HepG2 (cell line): ENCODE results near the gene ZFAND3. TPM values are rescaled to one million over a fixed set of nuclear protein-coding genes. Genes with fewer than 3 reads are reported as not detected.

Source experiments
- ASH2L ChIP-seq: fragments of 300-600, 200-600 bp; sonication (generic); IDR thresholded peaks from 2 replicates; pipeline ENCODE4 v1.7.0; 2017; ENCODE audit warnings: low read depth, mild to moderate bottlenecking, moderate library complexity, mixed read lengths, low read length; ENCODE audit not compliant: insufficient read length
- BHLHE40 ChIP-seq: IDR thresholded peaks from 2 replicates; pipeline ENCODE4 v1.6.1; 2011; ENCODE audit warnings: low read length, improper control_type of control experiment
- CENPT ChIP-seq: sonication (generic); formaldehyde crosslinking; IDR thresholded peaks from 2 replicates; pipeline ENCODE4 v1.8.0; 2022; ENCODE audit warnings: low read depth, mild to moderate bottlenecking, moderate library complexity, missing genetic modification reagents
- FOXA1 ChIP-seq, 2 experiments: fragments of 450-650 bp in 1 of 2; sonication (generic) in 1 of 2; formaldehyde crosslinking in 1 of 2; IDR thresholded peaks; 2 replicates each; pipeline versions ENCODE4 v1.4.0 to v1.6.1; 2016 to 2020; ENCODE audit warnings: missing genetic modification reagents in 1 of 2
- HMG20A ChIP-seq: IDR thresholded peaks from 2 replicates; pipeline ENCODE4 v1.6.1; 2016; ENCODE audit warnings: borderline replicate concordance
- ISL2 ChIP-seq: sonication (generic); formaldehyde crosslinking; IDR thresholded peaks from 2 replicates; pipeline ENCODE4 v1.5.0; 2020; ENCODE audit warnings: missing genetic modification reagents
- NAIF1 ChIP-seq: sonication (generic); formaldehyde crosslinking; IDR thresholded peaks from 2 replicates; pipeline ENCODE4 v1.5.0; 2020; ENCODE audit warnings: mild to moderate bottlenecking, missing genetic modification reagents, borderline replicate concordance
- PLRG1 ChIP-seq: fragments of 450-650 bp; conservative IDR thresholded peaks from 2 replicates; pipeline ENCODE4 v1.6.1; 2016
- POGZ ChIP-seq: sonication (generic); formaldehyde crosslinking; IDR thresholded peaks from 2 replicates; pipeline ENCODE4 v1.4.0; 2020; ENCODE audit warnings: mild to moderate bottlenecking, missing genetic modification reagents
- PRMT3 ChIP-seq: sonication (generic); formaldehyde crosslinking; IDR thresholded peaks from 2 replicates; pipeline ENCODE4 v1.8.1; 2022; ENCODE audit warnings: low read depth, mild to moderate bottlenecking, moderate library complexity, missing genetic modification reagents, borderline replicate concordance
- RAD21 ChIP-seq: fragments of 450-650 bp; formaldehyde crosslinking; IDR thresholded peaks from 2 replicates; pipeline ENCODE4 v1.5.0; 2020; ENCODE audit warnings: mild to moderate bottlenecking
- RXRB ChIP-seq: IDR thresholded peaks from 2 replicates; pipeline ENCODE4 v1.6.1; 2016; ENCODE audit warnings: borderline replicate concordance, missing genetic modification reagents, missing compliant biosample characterization
- SMARCC2 ChIP-seq: fragments of 450-650 bp; IDR thresholded peaks from 2 replicates; pipeline ENCODE4 v1.6.1; 2017; ENCODE audit warnings: antibody characterized with exemption, mild to moderate bottlenecking
- SRSF4 ChIP-seq: fragments of 200-400 bp; formaldehyde crosslinking; IDR thresholded peaks from one replicate; pipeline ENCODE4 v1.6.1; 2018; ENCODE audit warnings: mild to moderate bottlenecking, low read depth, low read length, moderate library complexity; ENCODE audit not compliant: poor library complexity, severe bottlenecking
- ZNF225 ChIP-seq: sonication (generic); formaldehyde crosslinking; IDR thresholded peaks from 2 replicates; pipeline ENCODE4 v1.4.0; 2020; ENCODE audit warnings: mild to moderate bottlenecking, missing genetic modification reagents
- ZNF230 ChIP-seq: sonication (generic); formaldehyde crosslinking; IDR thresholded peaks from 2 replicates; pipeline ENCODE4 v1.4.0; 2020; ENCODE audit warnings: mild to moderate bottlenecking, missing genetic modification reagents
- ZNF607 ChIP-seq: sonication (generic); formaldehyde crosslinking; IDR thresholded peaks from 2 replicates; pipeline ENCODE4 v1.5.1; 2020; ENCODE audit warnings: missing genetic modification reagents, mild to moderate bottlenecking, borderline replicate concordance
- ZNF619 ChIP-seq: sonication (generic); formaldehyde crosslinking; IDR thresholded peaks from 2 replicates; pipeline ENCODE4 v1.4.0; 2020; ENCODE audit warnings: mild to moderate bottlenecking, missing genetic modification reagents
- ZNF878 ChIP-seq: sonication (generic); formaldehyde crosslinking; IDR thresholded peaks from 2 replicates; pipeline ENCODE4 v1.8.1; 2023; ENCODE audit warnings: mild to moderate bottlenecking, missing genetic modification reagents, moderate library complexity
- polyA plus RNA-seq, 8 experiments: library from polyadenylated mRNA; depleted of rRNA in 3 of 8; stranded (reverse) in 7 of 8; unstranded in 1 of 8; fragments of >200 nt; fragmentation: Illumina TruSeq in 4 of 8; extraction: Trizol in 4 of 8; gene quantifications; 2 replicates each; pipeline versions ENCODE4 v1.2.1 to v1.2.3, GENCODE V29; 2011 to 2016; ENCODE audit warnings: low read depth in 4 of 8, missing spikeins in 1 of 8, mixed read lengths in 1 of 8; ENCODE audit not compliant: insufficient read depth in 1 of 8
- total RNA-seq, 5 experiments: library from RNA; depleted of rRNA; stranded (reverse); fragments of >200 nt; fragmentation: Illumina TruSeq; extraction: Trizol; gene quantifications; 2 replicates each; pipeline ENCODE4 v1.2.3, GENCODE V29; 2016; ENCODE audit warnings: low read depth in 1 of 5
- TF ChIP-seq, protein P1 (sequence below), 2 experiments: sonication (generic) in 1 of 2; formaldehyde crosslinking in 1 of 2; IDR thresholded peaks; 2 replicates each; pipeline versions ENCODE4 v1.4.0 to v1.6.1; 2018 to 2020; ENCODE audit warnings: missing genetic modification reagents in 2 of 2, borderline replicate concordance in 1 of 2, low read depth in 1 of 2, mild to moderate bottlenecking in 1 of 2, missing biosample characterization in 1 of 2
- TF ChIP-seq, protein P2 (sequence below): sonication (generic); formaldehyde crosslinking; IDR thresholded peaks from 2 replicates; pipeline ENCODE4 v1.8.0; 2022; ENCODE audit warnings: mild to moderate bottlenecking, missing genetic modification reagents, borderline replicate concordance
- TF ChIP-seq, protein P3 (sequence below): IDR thresholded peaks from 2 replicates; pipeline ENCODE4 v1.4.0; 2020; ENCODE audit warnings: mild to moderate bottlenecking, missing genetic modification reagents
- TF ChIP-seq, protein P4 (sequence below): fragments of 450-650 bp; IDR thresholded peaks from 2 replicates; pipeline ENCODE4 v1.6.1; 2017

The ZFAND3 gene
- total and polyA plus RNA-seq, 2 of the 13 experiments (the other 11 are each of a cell fraction or from before 2014, with no cell fraction given), result 16.4 to 17.1 TPM

DNA sequence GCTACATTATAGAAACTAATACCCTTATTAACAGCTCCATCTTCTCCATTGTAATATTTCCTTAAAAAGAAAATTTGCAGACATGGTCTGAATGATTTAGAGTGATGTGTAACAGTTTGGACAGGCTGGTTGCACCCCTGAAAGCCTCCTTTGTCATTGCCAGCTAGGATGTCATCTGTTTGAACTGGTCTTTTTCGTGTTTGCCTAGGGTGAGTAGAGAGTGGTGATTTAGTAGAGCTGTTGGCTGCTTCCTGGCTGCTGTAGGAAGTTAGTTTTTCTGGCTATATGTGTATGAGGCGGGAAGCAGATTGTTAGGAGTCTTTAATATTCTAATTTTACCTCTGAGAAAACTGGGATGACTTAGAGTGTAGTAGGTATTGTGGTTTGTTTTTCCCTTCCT, 101.1 kb downstream of the ZFAND3 start (continued):
- TF ChIP-seq, protein P1, sequence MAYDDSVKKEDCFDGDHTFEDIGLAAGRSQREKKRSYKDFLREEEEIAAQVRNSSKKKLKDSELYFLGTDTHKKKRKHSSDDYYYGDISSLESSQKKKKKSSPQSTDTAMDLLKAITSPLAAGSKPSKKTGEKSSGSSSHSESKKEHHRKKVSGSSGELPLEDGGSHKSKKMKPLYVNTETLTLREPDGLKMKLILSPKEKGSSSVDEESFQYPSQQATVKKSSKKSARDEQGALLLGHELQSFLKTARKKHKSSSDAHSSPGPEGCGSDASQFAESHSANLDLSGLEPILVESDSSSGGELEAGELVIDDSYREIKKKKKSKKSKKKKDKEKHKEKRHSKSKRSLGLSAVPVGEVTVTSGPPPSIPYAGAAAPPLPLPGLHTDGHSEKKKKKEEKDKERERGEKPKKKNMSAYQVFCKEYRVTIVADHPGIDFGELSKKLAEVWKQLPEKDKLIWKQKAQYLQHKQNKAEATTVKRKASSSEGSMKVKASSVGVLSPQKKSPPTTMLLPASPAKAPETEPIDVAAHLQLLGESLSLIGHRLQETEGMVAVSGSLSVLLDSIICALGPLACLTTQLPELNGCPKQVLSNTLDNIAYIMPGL (CRISPR knock-in tag; IDR thresholded peaks at IDR 0.05; ENCODE audit: borderline replicate concordance in 1 of 2, low read depth in 1 of 2), result no peak
- TF ChIP-seq PLRG1, result no peak
- TF ChIP-seq SRSF4, result no peak
- no peak for TF ChIP-seq FOXA1 (IDR thresholded peaks at IDR 0.05)
- peak; percentile 65 for TF ChIP-seq FOXA1 (CRISPR knock-in tag; IDR thresholded peaks at IDR 0.05)
- TF ChIP-seq ZNF230 (CRISPR knock-in tag), result no peak
- 0 out of 2 replicates have a peak, but pooled peaks have one; percentile 22 for TF ChIP-seq ISL2 (CRISPR knock-in tag)
- TF ChIP-seq PRMT3, result no peak
- TF ChIP-seq RXRB (CRISPR knock-in tag), result no peak
- TF ChIP-seq ZNF225 (CRISPR knock-in tag), result no peak
- peak; percentile 25; the same call in 1 of the 2 replicates for TF ChIP-seq HMG20A (CRISPR knock-in tag)
- TF ChIP-seq, protein P2, sequence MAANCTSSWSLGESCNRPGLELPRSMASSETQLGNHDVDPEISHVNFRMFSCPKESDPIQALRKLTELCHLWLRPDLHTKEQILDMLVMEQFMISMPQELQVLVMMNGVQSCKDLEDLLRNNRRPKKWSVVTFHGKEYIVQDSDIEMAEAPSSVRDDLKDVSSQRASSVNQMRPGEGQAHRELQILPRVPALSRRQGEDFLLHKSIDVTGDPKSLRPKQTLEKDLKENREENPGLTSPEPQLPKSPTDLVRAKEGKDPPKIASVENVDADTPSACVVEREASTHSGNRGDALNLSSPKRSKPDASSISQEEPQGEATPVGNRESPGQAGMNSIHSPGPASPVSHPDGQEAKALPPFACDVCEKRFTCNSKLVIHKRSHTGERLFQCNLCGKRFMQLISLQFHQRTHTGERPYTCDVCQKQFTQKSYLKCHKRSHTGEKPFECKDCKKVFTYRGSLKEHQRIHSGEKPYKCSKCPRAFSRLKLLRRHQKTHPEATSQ (CRISPR knock-in tag), result no peak
- TF ChIP-seq NAIF1 (CRISPR knock-in tag), result no peak
- TF ChIP-seq RAD21 (CRISPR knock-in tag), result no peak
- no peak for TF ChIP-seq ZNF619
- no peak for TF ChIP-seq ZNF878 (CRISPR knock-in tag)
- no peak for TF ChIP-seq SMARCC2
- TF ChIP-seq, protein P3, sequence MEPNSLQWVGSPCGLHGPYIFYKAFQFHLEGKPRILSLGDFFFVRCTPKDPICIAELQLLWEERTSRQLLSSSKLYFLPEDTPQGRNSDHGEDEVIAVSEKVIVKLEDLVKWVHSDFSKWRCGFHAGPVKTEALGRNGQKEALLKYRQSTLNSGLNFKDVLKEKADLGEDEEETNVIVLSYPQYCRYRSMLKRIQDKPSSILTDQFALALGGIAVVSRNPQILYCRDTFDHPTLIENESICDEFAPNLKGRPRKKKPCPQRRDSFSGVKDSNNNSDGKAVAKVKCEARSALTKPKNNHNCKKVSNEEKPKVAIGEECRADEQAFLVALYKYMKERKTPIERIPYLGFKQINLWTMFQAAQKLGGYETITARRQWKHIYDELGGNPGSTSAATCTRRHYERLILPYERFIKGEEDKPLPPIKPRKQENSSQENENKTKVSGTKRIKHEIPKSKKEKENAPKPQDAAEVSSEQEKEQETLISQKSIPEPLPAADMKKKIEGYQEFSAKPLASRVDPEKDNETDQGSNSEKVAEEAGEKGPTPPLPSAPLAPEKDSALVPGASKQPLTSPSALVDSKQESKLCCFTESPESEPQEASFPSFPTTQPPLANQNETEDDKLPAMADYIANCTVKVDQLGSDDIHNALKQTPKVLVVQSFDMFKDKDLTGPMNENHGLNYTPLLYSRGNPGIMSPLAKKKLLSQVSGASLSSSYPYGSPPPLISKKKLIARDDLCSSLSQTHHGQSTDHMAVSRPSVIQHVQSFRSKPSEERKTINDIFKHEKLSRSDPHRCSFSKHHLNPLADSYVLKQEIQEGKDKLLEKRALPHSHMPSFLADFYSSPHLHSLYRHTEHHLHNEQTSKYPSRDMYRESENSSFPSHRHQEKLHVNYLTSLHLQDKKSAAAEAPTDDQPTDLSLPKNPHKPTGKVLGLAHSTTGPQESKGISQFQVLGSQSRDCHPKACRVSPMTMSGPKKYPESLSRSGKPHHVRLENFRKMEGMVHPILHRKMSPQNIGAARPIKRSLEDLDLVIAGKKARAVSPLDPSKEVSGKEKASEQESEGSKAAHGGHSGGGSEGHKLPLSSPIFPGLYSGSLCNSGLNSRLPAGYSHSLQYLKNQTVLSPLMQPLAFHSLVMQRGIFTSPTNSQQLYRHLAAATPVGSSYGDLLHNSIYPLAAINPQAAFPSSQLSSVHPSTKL (CRISPR knock-in tag), result peak; percentile 53; the same call in 1 of the 2 replicates
- TF ChIP-seq ZNF607 (CRISPR knock-in tag), result no peak
- TF ChIP-seq CENPT, result no peak
- TF ChIP-seq BHLHE40, result no peak
- TF ChIP-seq, protein P4, sequence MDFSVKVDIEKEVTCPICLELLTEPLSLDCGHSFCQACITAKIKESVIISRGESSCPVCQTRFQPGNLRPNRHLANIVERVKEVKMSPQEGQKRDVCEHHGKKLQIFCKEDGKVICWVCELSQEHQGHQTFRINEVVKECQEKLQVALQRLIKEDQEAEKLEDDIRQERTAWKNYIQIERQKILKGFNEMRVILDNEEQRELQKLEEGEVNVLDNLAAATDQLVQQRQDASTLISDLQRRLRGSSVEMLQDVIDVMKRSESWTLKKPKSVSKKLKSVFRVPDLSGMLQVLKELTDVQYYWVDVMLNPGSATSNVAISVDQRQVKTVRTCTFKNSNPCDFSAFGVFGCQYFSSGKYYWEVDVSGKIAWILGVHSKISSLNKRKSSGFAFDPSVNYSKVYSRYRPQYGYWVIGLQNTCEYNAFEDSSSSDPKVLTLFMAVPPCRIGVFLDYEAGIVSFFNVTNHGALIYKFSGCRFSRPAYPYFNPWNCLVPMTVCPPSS, result no peak
- no peak for TF ChIP-seq POGZ (CRISPR knock-in tag)
- TF ChIP-seq ASH2L, result no peak
